ENCODE results near the gene ARMH3. TPM values are rescaled to one million over a fixed set of nuclear protein-coding genes. Genes with fewer than 3 reads are reported as not detected.

ARMH3 gene
- total RNA-seq, 2 experiments from 2014 or later = 7.9 to 24.3 TPM

DNA sequence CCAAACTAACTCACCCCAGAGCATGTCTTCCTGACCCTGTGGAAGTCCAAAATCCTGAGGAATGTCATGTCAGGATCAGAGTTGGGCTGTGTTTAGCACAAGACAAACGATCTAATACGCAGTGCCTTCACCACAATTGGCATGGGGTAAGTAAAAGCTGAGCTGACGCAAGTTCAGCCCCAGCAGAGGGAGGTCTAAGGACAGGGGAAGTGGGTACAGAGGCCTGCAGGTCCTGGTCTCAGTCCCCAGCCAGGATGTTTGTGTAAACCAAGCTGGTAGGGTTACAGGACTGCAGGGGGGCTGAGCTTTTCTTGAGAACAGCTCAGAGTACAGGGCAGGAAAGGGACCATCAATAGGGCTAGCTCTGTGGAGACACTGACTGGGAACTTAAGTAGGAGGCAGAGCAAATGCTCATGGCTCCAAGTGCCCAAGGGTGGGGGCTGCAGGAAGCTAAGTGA, 207.1 kb downstream of the ARMH3 start:
- no peaks in the 10 kb centered on the region for H3K79me2 ChIP-seq (ENCODE audit: insufficient read depth, low read depth, low read length)
- intact Hi-C loops (cut with micrococcal nuclease; ENCODE audit: unreplicated experiment) = no loop called here
- H2AFZ ChIP-seq (ENCODE audit: low read length) = no peak overlapping the region
- no peaks in the 10 kb centered on the region for H3K9me2 ChIP-seq (ENCODE audit: insufficient read depth, low read length)
- H3K4me1 ChIP-seq (ENCODE audit: insufficient read depth, low read length, poor library complexity, severe bottlenecking) = peaks cover 3% of the 10 kb centered on the region
- H3K27ac ChIP-seq (ENCODE audit: low read depth, low read length, poor library complexity, severe bottlenecking) = no peak overlapping the region
- H3K9me3 ChIP-seq (ENCODE audit: low read length) = no peaks in the 10 kb centered on the region
- no peak overlapping the region for H3K4me2 ChIP-seq (ENCODE audit: low read length)
- BruUV-seq (replicated peaks) = no TSS peak
- no peaks in the 10 kb centered on the region for H4K20me1 ChIP-seq (ENCODE audit: insufficient read depth, low read length)
- no peak for DNase-seq (ENCODE audit: low spot score)
- no peaks in the 10 kb centered on the region for H3K36me3 ChIP-seq (ENCODE audit: insufficient read depth, low read length)
- no peak overlapping the region for H3K4me3 ChIP-seq (ENCODE audit: low read depth, low read length, poor library complexity, severe bottlenecking)
- ChIA-PET POLR2A (interaction anchor here (0.6 kb wide), 1 partner anchor 159 kb away, joined by 5 read pairs; no protein-coding TSS in a partner anchor), CTCF (ENCODE audit: unreplicated experiment) (no interaction called here)
- TF ChIP-seq EZH2phosphoT487 (IDR thresholded peaks at IDR 0.05; ENCODE audit: borderline replicate concordance, low read depth, low read length) = no peak
- TF ChIP-seq, protein P1, sequence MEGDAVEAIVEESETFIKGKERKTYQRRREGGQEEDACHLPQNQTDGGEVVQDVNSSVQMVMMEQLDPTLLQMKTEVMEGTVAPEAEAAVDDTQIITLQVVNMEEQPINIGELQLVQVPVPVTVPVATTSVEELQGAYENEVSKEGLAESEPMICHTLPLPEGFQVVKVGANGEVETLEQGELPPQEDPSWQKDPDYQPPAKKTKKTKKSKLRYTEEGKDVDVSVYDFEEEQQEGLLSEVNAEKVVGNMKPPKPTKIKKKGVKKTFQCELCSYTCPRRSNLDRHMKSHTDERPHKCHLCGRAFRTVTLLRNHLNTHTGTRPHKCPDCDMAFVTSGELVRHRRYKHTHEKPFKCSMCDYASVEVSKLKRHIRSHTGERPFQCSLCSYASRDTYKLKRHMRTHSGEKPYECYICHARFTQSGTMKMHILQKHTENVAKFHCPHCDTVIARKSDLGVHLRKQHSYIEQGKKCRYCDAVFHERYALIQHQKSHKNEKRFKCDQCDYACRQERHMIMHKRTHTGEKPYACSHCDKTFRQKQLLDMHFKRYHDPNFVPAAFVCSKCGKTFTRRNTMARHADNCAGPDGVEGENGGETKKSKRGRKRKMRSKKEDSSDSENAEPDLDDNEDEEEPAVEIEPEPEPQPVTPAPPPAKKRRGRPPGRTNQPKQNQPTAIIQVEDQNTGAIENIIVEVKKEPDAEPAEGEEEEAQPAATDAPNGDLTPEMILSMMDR (conservative IDR thresholded peaks at IDR 0.05; ENCODE audit: low read length) = no peak

GRCh38 chr10:101848408-101848807, 207.6 kb downstream of the ARMH3 start:
- no peak for TF ChIP-seq EZH2phosphoT487 (IDR thresholded peaks at IDR 0.05; ENCODE audit: borderline replicate concordance, low read depth, low read length)
- TF ChIP-seq, protein P1 (conservative IDR thresholded peaks at IDR 0.05; ENCODE audit: low read length) = no peak
- Histone ChIP-seq H4K20me1 (ENCODE audit: insufficient read depth, low read length) (no peaks in the 10 kb centered on the region), H3K4me2 (ENCODE audit: low read length) (no peak overlapping the region), H3K4me1 (ENCODE audit: insufficient read depth, low read length, poor library complexity, severe bottlenecking) (peaks cover 4% of the 10 kb centered on the region), H3K36me3 (ENCODE audit: insufficient read depth, low read length) (no peaks in the 10 kb centered on the region), H2AFZ (ENCODE audit: low read length) (no peak overlapping the region), H3K79me2 (ENCODE audit: insufficient read depth, low read depth, low read length) (no peaks in the 10 kb centered on the region), H3K9me2 (ENCODE audit: insufficient read depth, low read length) (no peaks in the 10 kb centered on the region), H3K4me3 (ENCODE audit: low read depth, low read length, poor library complexity, severe bottlenecking) (no peak overlapping the region), H3K9me3 (ENCODE audit: low read length) (no peaks in the 10 kb centered on the region), H3K27ac (ENCODE audit: low read depth, low read length, poor library complexity, severe bottlenecking) (no peak overlapping the region)
- ChIA-PET CTCF (ENCODE audit: unreplicated experiment) (interaction anchor here (0.9 kb wide), 1 partner anchor 165 kb away, joined by 3 read pairs; no protein-coding TSS in a partner anchor), POLR2A (interaction anchor here (0.6 kb wide), 1 partner anchor 160 kb away, joined by 5 read pairs; no protein-coding TSS in a partner anchor)
- intact Hi-C loops (cut with micrococcal nuclease; ENCODE audit: unreplicated experiment) = no loop called here
- BruUV-seq (replicated peaks) = no TSS peak
- DNase-seq (ENCODE audit: low spot score) = no peak

DNA sequence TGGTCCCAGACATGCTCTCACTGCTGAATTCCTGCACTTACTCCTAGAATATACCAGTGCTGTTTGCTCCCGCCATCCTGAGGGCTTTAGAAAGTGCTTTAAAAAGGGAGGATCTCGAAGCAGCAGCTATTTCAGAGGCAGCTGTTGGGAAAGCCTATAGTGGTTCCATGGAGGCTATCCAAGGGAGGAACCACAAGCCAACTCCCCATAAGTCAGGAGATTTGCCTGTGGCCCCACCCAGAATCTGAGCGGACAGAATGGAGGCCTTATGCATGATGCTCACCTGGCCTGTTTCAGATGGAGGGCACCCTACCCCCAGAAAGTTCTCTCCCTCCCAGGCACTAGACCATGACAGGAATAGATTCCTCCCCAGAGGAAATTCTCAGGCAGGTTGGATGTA, 210.1 kb downstream of the ARMH3 start:
- no peak overlapping the region for H3K4me2 ChIP-seq (ENCODE audit: low read length)
- H3K9me2 ChIP-seq (ENCODE audit: insufficient read depth, low read length) = no peaks in the 10 kb centered on the region
- H3K4me3 ChIP-seq (ENCODE audit: low read depth, low read length, poor library complexity, severe bottlenecking) = no peak overlapping the region
- no TSS peak for BruUV-seq (replicated peaks)
- CTCF ChIA-PET (ENCODE audit: unreplicated experiment) = no interaction called here
- H3K36me3 ChIP-seq (ENCODE audit: insufficient read depth, low read length) = no peaks in the 10 kb centered on the region
- intact Hi-C loops (cut with micrococcal nuclease; ENCODE audit: unreplicated experiment) = no loop called here
- no peaks in the 10 kb centered on the region for H4K20me1 ChIP-seq (ENCODE audit: insufficient read depth, low read length)
- POLR2A ChIA-PET = no interaction called here
- DNase-seq (ENCODE audit: low spot score) = no peak
- H3K9me3 ChIP-seq (ENCODE audit: low read length) = no peaks in the 10 kb centered on the region
- peaks cover 4% of the 10 kb centered on the region for H3K4me1 ChIP-seq (ENCODE audit: insufficient read depth, low read length, poor library complexity, severe bottlenecking)
- no peak overlapping the region for H3K27ac ChIP-seq (ENCODE audit: low read depth, low read length, poor library complexity, severe bottlenecking)
- no peak overlapping the region for H2AFZ ChIP-seq (ENCODE audit: low read length)
- no peaks in the 10 kb centered on the region for H3K79me2 ChIP-seq (ENCODE audit: insufficient read depth, low read depth, low read length)
- TF ChIP-seq, protein P1 (conservative IDR thresholded peaks at IDR 0.05; ENCODE audit: low read length) = no peak
- no peak for TF ChIP-seq EZH2phosphoT487 (IDR thresholded peaks at IDR 0.05; ENCODE audit: borderline replicate concordance, low read depth, low read length)
